GM21423 (cell line): Measurements from ENCODE around the gene GJB5.
"Not testable (repeated sequence)": the region's sequence is repeated elsewhere in the genome, so short reads cannot be mapped to it uniquely, and the experiment has no call there.

Experiments used
- ATAC-seq: cut with Tn5 transposase; IDR thresholded peaks from one replicate; pipeline ENCODE4 v1.9.1; 2021; ENCODE audit warnings: mild to moderate bottlenecking, moderate library complexity; ENCODE audit not compliant: unreplicated experiment

GJB5 gene

GRCh38 chr1:34773114-34773513 lies 18.3 kb downstream of the GJB5 start:
- not testable (repeated sequence) for ATAC-seq

- no peak for ATAC-seq
Measured at GRCh38 chr1:34774957-34775356, 20.1 kb downstream of the GJB5 start.

GRCh38 chr1:34776911-34777310 lies 22.1 kb downstream of the GJB5 start:
- ATAC-seq = no peak

- no peak for ATAC-seq
Measured at GRCh38 chr1:34777519-34778321, 22.9 kb downstream of the GJB5 start.

- no peak for ATAC-seq
Measured at GRCh38 chr1:34778381-34778780, 23.5 kb downstream of the GJB5 start.

- no peak for ATAC-seq
Measured at GRCh38 chr1:34779005-34779404, 24.2 kb downstream of the GJB5 start.

GRCh38 chr1:34779526-34779925 lies 24.7 kb downstream of the GJB5 start:
- no peak for ATAC-seq

- ATAC-seq = no peak
Measured at GRCh38 chr1:34779962-34780361, 25.1 kb downstream of the GJB5 start.

GRCh38 chr1:34780528-34780927 lies 25.7 kb downstream of the GJB5 start:
- no peak for ATAC-seq

- no peak for ATAC-seq
Measured at GRCh38 chr1:34781071-34781843, 26.4 kb downstream of the GJB5 start, which contains the start of gene GJB3. TSS of gene GJB3 (plus strand) at chr1:34781214. CDS start at chr1:34784763, 3,549 bp downstream.

GRCh38 chr1:34781844-34782391 lies 27.1 kb downstream of the GJB5 start:
- ATAC-seq = no peak

- ATAC-seq = no peak
Measured at GRCh38 chr1:34784751-34785221, 29.9 kb downstream of the GJB5 start.

- ATAC-seq = no peak
Measured at GRCh38 chr1:34785231-34785874, 30.5 kb downstream of the GJB5 start.

GRCh38 chr1:34785875-34786470 lies 31.1 kb downstream of the GJB5 start:
- no peak for ATAC-seq

- no peak for ATAC-seq
Measured at GRCh38 chr1:34786521-34787325, 31.9 kb downstream of the GJB5 start.

- ATAC-seq = no peak
Measured at GRCh38 chr1:34787461-34788420, 32.9 kb downstream of the GJB5 start.

- no peak for ATAC-seq
Measured at GRCh38 chr1:34790985-34791384, 36.1 kb downstream of the GJB5 start.

- no peak for ATAC-seq
Measured at GRCh38 chr1:34792424-34792823, 37.6 kb downstream of the GJB5 start.
